Activated CD4-positive, alpha-beta T cell treated with anti-CD3 and anti-CD28 coated beads, Interleukin-2, amount 50 U/mL, for 1 hour (primary cell): ENCODE measurements around the gene SCP2.
A peak's percentile ranks its signal among the peaks of the same experiment; 100 is the strongest.

Source experiments
- DNase-seq: peaks from one replicate; pipeline ENCODE4 v3.0.0-alpha.2; 2020

SCP2 gene

DNA sequence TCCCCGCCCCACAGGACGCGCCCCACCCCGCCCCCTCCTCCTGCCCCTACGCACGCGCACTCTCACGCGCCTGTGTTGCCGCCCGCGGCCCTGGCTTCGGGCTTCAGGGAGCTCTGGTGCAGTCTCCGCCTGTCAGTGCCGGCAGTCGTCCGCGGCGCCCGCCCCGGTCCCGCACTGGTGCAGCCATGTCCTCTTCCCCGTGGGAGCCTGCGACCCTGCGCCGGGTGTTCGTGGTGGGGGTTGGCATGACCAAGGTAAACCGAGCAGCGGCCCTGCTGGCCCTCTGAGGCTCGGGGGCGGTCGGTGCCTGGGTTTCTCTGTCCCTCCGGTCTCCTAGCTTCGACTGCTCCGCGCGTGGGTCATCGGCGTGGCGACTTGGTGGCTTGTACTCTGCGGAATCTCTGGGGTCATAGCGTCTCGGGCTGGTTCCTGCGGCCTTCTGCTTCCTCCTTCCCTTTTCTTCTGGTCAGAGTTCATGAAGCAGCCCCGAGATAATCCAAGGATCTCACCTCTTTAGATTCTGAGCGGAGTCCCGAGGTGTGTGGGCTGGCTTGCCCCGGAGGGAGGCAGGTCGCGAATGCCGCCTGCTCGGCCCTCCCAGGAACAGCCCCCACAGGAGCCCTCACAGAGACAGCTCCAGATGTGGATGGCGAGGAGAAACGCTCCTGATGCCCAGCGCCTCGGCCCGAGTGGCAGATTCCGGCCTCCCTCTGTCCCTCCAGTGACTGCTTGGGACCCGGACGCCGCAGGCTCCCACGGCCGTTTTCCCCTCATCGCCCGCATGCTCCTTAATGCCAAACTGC is at the start of gene SCP2:
Gene SCP2 (plus strand): TSS at position 65 of the 803 bp plus-strand sequence. CDS start 121 bp downstream, at position 186.
- DNase-seq, result peak; percentile 72

DNA sequence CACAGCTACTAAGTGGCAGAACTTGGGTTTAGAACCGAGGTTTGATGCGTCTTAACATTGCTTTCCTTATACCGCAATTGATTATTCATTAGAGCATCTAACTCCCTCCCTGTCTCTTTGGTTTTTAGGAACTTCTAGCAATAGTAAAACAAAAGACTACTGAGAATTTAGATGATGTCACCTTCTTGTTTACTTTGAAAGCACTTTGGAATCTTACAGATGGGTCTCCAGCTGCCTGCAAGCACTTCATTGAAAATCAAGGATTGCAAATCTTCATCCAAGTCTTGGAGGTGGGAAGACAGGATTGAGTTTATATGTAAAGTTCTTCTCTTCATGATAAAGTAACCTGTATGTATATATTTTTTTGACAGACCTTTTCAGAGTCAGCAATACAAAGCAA is 49.5 kb upstream of the SCP2 start:
- DNase-seq, result no peak

- no peak for DNase-seq
Measured at GRCh38 chr1:52880206-52880605, 46.9 kb upstream of the SCP2 start.

GRCh38 chr1:52887483-52887882 is 39.6 kb upstream of the SCP2 start:
- DNase-seq, result no peak

GRCh38 chr1:52892424-52893215 is 34.5 kb upstream of the SCP2 start:
- DNase-seq, result no peak

DNA sequence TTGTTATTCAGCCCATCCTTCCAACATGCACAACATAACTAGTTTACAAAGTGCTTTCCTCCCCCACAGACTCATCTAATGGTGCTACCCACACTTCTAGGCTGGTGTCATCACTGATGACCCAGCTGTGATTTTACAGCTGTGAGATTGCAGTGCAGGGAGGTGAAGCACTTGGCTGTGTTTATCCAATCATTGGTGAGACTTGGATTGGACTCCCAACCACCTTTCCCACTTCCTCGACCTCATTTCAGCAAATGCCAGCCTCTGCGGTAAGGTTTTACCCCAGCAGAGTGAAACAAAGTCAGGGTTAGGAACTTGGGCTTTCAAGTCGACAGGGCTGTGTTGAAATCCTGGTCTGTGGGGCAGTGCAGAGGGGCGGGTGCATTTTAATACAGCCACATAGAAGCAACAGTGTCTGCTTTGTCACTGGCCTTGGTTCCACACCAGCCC is 27.6 kb upstream of the SCP2 start:
- DNase-seq, result no peak

DNA sequence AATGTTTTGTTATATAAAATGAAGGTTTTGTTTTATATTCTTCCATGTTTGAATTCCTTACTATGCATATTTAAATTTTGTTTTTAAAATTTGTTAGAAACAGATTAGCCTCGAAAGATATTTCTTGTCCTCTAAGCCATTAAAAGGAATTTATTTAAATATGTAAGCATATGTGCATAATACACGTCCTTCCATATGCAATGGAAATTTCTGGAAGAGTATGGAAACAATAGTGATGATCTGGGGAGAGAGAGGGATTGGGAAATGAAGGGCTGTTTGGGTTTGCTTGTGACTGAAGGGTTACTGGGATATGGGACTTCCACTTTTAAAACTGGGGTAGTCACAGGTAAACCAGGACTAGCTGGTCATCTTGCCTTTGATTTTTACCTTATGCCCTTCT is 26.7 kb upstream of the SCP2 start:
- DNase-seq, result no peak

- DNase-seq, result no peak
Measured at GRCh38 chr1:52901384-52901783, 25.7 kb upstream of the SCP2 start.

GRCh38 chr1:52904208-52904926 is 22.7 kb upstream of the SCP2 start:
- DNase-seq, result no peak

DNA sequence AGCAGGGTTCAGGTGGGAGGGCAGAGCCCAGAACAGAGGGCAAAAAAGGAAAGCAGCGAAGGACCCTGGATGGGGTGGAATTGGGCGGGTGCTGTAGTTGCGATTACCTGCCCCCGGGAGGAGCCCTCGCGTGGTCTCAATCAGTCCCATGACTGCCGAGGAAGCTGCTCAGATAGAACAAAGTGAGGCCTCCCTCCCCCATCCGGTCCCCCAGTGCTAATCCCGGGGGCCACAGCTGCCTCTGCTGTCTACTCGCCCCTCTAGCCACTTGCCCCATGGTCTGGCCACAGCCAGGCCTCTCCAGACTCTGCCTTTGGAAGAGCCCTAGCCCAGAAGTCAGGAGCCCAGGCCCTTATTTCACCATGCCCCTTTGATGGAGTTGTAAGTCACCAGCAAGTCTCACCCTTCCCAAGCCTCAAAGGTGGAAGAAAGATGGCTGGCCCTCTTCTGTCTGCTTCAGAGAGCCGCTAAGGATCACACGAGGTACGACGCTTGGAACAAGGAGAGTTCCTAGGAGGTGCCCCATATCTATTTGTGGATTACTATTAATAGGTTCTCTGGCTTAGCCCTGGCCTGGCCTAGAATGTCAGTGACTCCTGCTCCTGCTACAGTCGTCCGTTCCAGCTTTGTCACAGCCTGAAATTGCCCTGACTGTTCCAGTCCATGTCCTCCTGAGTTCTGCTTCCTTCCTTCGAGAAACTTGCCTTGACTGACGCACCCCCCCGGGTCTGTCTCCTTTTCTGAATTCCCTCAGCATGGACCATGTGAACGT is 22.0 kb upstream of the SCP2 start:
- DNase-seq, result peak; percentile 21

GRCh38 chr1:52906135-52906603 is 20.9 kb upstream of the SCP2 start:
- DNase-seq, result no peak

- DNase-seq, result no peak
Measured at GRCh38 chr1:52907068-52907811, 19.8 kb upstream of the SCP2 start.

DNA sequence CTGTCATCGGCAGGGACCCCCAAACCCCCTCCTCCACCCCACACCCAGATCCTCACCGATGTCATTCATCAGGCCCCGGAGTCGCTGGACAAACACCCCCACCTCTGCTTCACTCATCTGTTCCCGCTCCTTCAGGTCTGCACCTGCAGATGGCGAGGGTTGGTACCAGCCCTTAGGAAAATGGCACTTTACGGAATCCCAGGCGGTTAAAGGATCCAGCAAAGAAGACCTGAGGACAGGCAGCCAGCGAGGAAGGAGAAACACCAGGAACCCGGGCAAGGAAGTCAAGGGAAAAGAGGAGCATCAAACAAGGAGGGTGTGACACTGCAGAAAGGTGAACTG is 19.3 kb upstream of the SCP2 start:
- no peak for DNase-seq

GRCh38 chr1:52911541-52911940 is 15.5 kb upstream of the SCP2 start:
- DNase-seq, result no peak

GRCh38 chr1:52913014-52913413 is 14.1 kb upstream of the SCP2 start:
- DNase-seq, result no peak

GRCh38 chr1:52913537-52913936 is 13.5 kb upstream of the SCP2 start:
- DNase-seq, result no peak

DNA sequence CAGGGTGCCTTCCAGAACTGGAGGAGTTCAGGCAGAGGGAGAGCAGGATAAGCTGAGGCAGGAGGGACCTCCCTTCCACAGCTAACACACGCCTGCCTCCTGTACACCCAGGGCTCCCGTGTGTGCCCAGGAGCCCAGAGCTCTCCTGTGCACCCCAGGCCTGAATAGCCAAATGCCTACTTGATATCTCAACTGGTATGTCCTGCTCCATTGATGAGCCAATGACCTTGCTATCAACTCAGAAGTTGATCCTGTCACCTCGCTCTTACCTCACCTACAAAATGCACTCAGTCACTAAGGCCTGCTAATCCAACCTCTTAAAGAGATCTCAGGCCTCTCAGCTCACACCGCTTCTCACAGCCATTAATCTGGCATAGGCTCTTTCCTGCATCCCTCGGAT is 12.6 kb upstream of the SCP2 start:
- no peak for DNase-seq

- no peak for DNase-seq
Measured at GRCh38 chr1:52915211-52915854, 11.7 kb upstream of the SCP2 start.

DNA sequence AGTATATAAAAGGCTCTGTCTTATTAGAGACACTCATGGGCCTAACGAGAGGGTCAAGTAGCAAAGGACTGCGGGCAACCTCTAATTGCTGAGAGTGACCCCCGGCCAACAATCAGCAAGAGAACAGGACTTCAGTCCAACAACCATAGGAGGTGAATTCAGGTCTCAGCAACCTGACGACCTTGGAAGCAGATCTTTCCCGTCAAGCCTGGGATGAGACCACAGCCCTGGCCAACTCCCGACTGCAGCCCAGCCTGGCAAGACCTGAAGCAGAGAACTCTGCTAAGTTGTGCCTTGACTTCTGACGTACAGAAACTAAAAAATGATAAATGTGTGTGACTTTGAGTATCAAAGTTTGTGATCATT is 11.2 kb upstream of the SCP2 start:
- no peak for DNase-seq

GRCh38 chr1:52916241-52916975 is 10.7 kb upstream of the SCP2 start:
- DNase-seq, result no peak

- no peak for DNase-seq
Measured at GRCh38 chr1:52917156-52917555, 9.9 kb upstream of the SCP2 start.
